ENCODE measurements around the gene SPDYE6.
"Not testable (repeated sequence)": the region's sequence is repeated elsewhere in the genome, so short reads cannot be mapped to it uniquely, and the experiment has no call there.

Gene SPDYE6

GRCh38 chr7:102363549-102364393, 7.5 kb upstream of the SPDYE6 start:
- DNase-seq = peak; percentile 97 to 98

GRCh38 chr7:102346983-102347382, 9.3 kb downstream of the SPDYE6 start:
- not testable (repeated sequence) for DNase-seq

GRCh38 chr7:102340599-102341368, 15.5 kb downstream of the SPDYE6 start:
- DNase-seq = not testable (repeated sequence)

DNA sequence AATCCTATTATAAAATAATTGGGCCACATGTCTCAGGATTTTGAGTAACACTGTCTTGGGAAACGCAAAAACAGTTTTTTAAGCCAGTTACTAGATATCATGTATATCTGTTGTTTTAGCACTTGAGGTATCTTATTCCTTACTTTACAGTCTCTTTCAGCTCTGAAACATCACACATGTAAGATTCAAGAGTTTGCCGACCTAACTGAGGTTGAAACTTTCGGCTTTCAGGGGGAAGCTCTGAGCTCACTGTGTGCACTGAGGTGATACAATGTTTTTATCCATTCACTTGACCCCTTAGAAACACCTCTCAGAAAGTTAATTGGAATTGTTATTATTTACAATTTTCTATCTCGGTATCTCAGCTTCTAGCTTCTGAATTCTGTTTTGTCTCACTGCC, 18.8 kb downstream of the SPDYE6 start:
- not testable (repeated sequence) for DNase-seq

DNA sequence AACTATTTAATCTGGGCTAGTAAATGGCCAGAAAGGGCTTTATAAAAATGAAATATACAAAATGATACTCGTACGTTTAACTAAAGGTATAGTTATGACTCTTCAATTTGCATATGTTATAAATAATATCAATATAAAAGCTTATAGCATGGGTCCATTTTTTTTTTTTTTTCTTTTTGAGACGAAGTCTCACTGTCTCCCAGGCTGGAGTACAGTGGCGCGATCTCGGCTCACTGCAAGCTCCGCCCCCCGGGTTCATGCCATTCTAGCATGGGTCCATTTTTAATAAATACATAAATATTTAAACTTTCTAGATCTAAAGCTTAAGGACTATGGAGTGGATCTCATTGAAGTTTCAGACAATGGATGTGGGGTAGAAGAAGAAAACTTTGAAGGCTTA, 19.2 kb downstream of the SPDYE6 start:
- DNase-seq = not testable (repeated sequence)

DNA sequence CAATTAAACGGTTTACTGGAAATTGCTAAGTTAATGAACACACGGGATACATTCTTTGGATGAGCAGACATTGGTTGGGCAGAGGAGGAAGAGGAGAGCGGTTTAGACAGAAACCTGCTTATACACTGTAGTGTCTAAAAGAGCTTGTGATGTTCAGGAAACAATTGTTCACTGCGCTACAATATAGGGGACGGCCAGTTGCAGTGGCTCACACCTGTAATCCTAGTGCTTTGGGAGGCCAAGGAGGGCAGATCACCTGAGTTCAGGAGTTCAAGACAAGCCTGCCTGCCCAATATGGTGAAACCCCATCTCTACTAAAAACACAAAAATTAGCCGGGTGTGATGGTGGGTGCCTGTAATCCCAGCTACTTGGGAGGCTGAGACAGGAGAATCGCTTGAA, 20.7 kb downstream of the SPDYE6 start:
- DNase-seq = not testable (repeated sequence)

DNA sequence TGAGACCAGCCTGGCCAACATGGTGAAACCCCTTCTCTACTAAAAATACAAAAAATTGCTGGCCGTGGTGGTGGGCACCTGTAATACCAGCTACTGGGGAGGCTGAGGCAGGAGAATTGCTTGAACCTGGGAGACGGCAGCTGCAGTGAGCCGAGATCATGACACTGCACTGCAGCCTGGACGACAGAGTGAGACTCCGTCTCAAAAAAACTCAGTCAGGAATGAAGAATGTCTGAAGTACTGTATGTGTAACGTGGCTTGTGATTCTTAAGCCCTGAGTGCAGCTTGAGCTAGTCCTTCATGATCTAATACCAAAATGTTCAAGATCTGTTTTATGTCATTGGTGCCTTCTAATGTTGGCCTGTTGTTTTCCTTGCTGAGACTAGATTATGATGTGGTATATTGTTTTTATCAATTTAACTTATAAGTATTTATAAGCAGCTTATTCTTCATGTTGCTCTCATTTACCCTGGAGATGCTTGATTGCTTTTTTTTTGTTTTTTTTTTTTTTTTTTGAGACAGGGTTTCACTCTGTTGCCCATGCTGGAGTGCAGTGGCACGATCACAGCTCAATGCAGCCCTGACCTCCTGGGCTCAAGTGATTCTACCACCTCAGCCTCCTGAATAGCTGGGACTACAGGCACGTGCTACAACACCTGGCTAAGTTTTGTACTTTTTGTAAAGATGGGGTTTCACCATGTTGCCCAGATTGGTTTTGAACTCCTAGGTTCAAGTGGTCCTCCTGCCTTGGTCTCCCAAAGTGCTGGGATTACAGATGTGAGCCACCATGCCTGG, 25.4 kb downstream of the SPDYE6 start:
- DNase-seq = not testable (repeated sequence)

- not testable (repeated sequence) for DNase-seq
These were observed 26.9 kb downstream of the SPDYE6 start for GRCh38 chr7:102329366-102329765.

DNA sequence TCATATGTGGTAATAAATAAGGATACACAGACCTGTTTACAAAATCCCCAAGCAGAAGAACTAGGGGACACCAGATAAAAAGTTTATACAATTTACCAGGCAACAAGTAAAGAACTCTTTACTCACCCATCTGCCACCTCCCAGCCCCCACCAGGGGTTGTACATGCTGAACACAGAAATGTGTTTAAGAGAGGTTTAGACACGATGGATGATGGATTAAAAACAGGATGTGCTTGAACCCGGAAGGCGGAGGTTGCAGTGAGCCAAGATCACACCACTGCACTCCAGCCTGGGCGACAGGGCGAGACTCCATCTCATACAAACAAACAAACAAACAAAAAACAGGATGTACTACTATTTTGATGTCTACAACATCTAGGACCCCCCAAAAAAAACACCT, 27.4 kb downstream of the SPDYE6 start:
- not testable (repeated sequence) for DNase-seq

GRCh38 chr7:102327183-102327582, 29.1 kb downstream of the SPDYE6 start:
- DNase-seq = not testable (repeated sequence)

GRCh38 chr7:102326157-102326889, 29.9 kb downstream of the SPDYE6 start:
- no peak for DNase-seq

GRCh38 chr7:102325106-102325505, 31.1 kb downstream of the SPDYE6 start:
- DNase-seq = not testable (repeated sequence)

DNA sequence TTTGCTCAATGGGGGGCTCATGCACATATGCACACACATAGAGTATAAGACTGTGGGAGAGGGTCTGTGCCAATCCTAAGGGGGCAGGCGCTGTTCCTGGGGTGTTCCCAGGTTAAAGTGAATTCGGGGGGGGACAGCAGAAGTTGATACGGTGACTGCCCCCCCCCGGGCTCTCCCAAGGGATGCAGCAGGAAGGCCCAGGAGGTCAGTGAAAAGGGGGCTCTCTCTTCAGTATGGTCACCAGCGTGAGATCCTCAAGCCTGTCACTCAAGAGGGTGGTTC, 32.4 kb downstream of the SPDYE6 start:
- DNase-seq = no peak

DNA sequence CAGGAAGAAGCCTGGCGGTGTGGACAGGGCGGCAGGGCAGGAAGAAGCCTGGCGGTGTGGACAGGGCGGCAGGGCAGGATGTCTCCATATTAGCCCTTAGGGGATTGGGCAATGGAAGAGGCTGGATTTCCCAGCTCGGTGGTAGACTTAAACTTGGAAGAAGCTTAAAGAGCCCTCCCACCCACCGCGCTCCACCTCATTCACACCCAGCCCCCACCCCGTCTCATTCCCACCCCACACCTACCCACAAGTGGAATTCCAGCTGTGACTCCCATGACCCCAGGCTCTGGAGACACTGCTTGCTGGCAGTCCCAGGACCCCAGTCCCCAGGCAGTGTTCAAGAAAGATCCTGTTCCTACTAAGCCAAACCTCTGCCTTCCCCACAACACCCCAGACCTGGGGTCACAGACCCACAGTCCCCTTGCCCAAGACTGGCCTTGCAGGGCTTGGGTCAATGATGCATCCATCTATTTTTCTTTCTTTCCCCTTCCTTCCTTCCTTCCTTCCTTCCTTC, 34.0 kb downstream of the SPDYE6 start:
- no peak for DNase-seq

DNA sequence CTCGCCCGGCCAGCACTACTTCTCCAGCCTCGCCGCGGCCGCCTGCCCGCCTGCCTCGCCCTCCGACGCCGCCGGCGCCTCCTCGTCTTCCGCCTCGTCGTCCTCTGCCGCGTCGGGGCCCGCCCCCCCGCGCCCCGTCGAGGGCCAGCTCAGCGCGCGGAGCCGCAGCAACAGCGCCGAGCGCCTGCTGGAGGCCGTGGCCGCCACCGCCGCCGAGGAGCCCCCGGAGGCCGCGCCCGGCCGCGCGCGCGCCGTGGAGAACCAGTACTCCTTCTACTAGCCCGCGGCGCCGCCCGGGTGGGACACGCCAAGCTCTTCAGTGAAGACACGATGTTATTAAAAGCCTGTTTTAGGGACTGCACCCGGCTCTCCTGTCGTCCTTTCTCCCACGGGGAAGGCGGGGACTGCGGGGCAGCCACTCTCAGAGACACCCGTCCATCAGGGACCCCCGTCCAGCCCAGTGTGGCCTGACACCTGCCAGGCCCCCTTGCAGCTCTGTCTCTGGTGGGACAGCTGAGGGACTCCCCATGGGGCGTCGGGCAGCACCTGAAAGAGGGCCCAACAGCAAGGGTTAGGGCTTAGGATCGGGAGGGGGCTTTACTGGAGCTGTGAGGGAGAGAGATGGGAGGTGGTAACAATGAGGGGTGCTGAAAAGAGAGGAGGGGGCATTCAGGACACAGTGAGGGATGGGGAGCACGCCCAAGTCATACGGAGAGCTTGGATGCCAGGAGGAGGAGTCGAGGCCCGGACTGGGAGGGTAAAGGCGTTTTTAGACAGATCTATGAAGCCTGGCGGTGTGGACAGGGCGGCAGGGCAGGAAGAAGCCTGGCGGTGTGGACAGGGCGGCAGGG, 34.7 kb downstream of the SPDYE6 start:
- no peak for DNase-seq

DNA sequence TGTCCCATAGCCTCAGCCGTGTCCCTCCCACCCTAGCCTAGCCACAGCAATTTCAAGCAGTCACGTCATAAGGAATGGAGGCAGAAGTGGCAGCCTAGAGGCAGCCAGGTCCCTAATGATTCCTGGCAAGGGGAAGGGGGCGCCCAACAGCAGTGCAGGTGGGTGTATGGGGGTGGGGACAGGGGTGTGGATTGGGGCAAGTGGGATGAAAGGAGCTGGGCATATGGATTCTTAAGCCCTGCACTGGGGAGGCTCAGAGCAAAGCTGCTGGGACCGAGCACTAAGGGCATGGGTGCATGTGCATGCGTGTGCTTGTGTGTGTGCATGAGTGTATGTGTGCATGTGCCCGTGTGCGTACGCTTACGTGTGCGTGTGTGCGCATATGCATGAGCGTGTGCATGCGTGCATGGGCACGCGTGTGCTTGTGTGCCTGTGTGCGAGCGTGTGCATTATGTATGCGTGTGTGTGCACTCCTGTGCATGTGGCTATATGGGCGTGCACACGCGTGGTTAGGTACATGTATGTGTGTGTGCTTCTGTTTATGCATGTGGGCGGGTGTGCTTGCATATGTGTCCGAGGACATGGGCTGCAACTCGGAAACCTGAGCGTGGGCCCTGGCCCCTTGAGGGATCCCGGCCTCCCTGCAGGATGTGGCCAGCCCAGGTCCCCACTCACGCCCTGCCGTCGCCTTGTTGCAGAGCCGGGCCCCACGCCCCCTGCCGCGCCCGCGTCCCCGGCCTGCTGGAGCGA, 35.5 kb downstream of the SPDYE6 start:
- DNase-seq = no peak

DNA sequence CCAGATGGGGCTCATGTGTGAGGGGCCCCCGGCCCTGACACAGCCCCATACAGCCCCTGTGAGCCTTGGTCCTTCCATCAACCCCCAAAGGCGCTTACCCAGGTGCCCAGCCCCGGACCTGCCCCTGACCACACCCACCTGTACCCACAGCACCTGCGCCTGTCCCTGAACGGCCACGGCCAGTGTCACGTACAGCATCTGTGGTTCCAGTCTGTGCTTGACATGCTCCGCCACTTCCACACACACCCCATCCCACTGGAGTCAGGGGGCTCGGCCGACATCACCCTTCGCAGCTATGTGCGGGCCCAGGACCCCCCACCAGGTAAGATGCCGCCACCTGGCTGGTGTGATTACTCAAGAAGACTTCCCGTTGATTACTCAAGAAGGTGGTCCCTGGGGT, 36.1 kb downstream of the SPDYE6 start:
- no peak for DNase-seq

- no peak for DNase-seq
These were observed 36.6 kb downstream of the SPDYE6 start for GRCh38 chr7:102319671-102320070.

DNA sequence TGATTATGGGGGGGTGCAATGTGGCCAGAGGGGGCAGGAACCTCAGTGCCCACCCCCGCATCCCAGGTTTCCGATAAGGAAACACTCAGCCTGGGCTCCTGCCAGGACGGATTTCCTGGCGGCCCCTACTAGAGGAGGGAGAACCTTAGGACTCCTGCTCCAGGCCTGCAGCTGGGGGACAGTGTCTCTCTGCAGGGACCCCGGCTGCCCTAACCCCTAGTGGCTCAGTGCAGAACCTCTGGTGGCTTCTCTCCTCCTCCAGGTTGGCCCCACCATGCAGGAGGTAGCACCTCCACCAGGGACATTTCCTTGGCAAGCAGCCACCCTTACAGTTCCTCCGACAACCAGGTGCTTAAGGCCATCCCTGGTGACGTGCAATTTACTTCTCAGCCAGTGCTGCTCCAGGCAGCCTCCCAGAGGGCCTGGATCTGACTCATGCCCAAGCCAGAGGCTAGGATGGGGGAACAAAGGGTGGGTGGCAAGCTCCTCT, 37.7 kb downstream of the SPDYE6 start:
- no peak for DNase-seq

GRCh38 chr7:102317231-102318059, 38.8 kb downstream of the SPDYE6 start:
- DNase-seq = no peak

Measured in SW 1271 (cell line).